Daoy (cell line): ENCODE results near the gene RELN. TPM values are rescaled to one million over a fixed set of nuclear protein-coding genes. Genes with fewer than 3 reads are reported as not detected.
"Not testable (repeated sequence)": the region's sequence is repeated elsewhere in the genome, so short reads cannot be mapped to it uniquely, and the experiment has no call there.

Experiments
- DNase-seq: peaks from one replicate; pipeline ENCODE4 v3.0.0-alpha.2; 2015; ENCODE audit warnings: low read depth
- total RNA-seq: library from RNA; depleted of rRNA; stranded (reverse); fragments of >200 nt; shearing (Covaris generic); gene quantifications from 2 replicates; pipeline ENCODE4 v1.2.3, GENCODE V29; 2014

The RELN gene
- total RNA-seq, 1 experiment from 2014 or later: 1.7 TPM

DNA sequence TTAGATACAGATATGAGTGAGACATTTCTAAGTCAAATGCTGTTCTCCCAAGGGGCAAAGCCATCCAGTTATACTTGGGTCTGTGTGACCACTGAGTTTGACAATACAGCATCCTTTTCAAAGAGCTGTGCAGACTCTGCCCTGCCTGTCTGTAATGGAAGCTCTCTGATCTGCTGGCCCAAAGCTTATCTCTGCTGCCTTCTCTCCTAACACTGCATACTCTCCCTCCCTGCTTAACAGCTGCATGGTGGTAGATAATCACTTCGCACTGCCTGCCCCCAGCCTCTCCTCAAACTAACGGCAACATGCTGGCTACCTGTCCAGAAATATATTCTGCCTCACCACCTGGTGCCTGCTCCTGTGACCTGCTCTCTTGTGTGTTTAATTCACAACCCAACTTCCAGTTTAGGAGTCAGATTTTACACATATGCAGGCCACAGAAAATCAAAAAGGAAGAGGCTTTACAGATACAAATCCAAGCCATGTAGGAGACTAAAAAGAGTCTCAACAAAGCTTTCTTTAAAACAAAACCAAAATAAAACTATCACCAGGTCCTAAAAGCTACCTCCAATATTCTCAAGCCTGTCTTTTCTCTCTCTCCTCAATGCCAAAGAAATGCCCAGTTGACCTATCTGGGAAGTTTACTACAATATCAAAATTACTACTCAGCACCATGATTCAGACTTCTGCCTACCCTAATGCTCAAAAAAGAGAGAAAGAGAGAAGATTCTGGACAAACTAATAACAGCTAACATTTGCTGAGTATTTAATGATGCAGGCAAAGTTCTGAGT lies 145.6 kb downstream of the RELN start:
- no peak for DNase-seq

GRCh38 chr7:103833401-103833800 lies 156.1 kb downstream of the RELN start:
- peak; percentile 36 for DNase-seq

GRCh38 chr7:103832438-103832837 lies 157.0 kb downstream of the RELN start:
- no peak for DNase-seq

DNA sequence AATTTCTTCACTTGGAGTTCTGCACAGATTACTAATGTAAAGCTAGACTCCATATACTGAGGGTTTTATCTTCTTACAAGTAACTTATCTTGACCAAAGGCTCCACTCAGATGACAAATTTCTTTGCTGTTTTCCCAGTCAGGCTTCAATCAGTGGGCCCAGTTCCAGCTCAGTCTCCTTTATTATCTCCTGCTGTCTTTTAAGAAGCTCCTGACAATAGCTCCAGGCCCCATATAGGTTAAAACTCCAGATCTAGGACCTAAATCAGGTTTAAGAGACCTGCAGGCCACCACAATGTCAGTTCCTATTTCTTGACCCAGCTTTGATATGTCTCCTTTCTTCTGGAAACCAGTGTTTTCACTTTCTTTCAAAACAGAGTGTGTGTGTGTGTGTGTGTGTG lies 165.2 kb downstream of the RELN start:
- no peak for DNase-seq

DNA sequence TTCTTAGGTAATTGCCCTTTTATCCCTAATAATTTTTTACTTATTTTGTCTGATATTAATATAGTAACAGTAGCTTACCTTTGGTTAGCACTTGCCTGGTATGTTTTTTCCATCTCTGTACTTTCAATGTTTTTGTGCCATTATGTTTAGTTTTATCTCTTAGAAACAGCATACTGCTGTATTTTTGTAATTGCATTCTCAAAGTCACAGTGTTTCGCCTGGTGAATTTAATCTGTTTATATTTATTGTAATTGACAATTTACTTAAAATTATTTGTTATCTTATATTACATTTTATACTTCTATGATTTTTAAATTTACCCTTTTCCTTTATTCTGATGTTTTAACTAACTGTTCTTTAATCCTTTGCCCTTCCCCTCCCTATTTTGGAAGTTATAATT lies 166.4 kb downstream of the RELN start:
- DNase-seq: no peak

GRCh38 chr7:103821092-103821491 lies 168.4 kb downstream of the RELN start:
- no peak for DNase-seq

- DNase-seq: not testable (repeated sequence)
Measured at GRCh38 chr7:103815972-103816371, 173.5 kb downstream of the RELN start.

DNA sequence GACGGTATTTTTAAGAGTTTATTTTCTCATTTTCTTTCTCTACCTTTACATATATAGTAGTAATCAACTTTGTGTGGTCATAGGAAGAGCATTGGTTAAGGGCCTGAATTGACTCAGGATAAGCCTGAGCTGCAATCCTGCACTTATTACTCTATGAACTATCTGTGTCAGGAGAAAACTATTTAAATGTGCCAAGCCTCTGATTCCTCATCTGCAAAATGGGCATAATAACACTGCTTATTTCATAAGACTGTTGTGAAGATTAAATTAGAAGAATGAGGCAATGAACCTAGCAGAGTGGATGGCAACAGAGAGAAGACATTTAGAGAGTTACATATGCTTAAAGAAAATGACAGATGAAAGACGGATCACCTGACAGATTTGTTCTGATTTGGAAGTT lies 175.5 kb downstream of the RELN start:
- no peak for DNase-seq

DNA sequence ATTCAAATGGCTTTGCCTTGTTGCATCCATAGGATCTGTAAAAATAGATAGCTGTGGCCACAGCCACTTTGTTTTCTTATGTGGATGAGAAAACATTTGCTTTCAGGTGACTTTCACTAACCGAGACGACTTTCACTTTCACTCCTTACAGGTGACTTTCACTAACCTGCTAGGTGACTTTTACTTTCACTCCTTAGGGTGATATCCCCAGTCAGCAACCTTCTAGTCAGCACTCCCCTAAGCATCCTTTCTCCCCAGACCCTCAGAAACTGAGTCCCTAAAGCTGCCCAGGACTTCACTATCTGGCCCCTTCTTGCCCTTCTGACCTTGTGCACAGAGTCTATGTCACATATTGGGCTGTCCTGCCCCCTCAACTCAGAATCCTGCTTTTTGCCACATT lies 177.5 kb downstream of the RELN start:
- DNase-seq: no peak

DNA sequence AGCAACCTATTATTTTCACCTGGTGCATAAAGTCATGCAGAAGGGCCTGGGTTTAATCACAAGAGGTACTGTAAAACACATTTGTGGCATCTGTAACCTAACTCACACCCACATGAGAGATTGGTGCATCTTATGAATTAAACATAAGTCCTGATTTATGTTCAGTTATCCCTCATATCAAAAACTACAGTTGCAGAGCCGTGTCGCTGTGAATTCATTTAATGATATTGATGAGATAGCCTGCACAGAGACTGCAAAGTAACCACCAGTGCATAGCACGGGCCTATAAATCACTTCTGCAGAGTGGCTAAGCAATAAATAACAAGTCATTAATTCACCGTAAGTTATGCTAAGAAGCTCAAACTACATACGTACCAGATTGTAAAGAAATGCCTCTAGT lies 178.2 kb downstream of the RELN start:
- DNase-seq: no peak

DNA sequence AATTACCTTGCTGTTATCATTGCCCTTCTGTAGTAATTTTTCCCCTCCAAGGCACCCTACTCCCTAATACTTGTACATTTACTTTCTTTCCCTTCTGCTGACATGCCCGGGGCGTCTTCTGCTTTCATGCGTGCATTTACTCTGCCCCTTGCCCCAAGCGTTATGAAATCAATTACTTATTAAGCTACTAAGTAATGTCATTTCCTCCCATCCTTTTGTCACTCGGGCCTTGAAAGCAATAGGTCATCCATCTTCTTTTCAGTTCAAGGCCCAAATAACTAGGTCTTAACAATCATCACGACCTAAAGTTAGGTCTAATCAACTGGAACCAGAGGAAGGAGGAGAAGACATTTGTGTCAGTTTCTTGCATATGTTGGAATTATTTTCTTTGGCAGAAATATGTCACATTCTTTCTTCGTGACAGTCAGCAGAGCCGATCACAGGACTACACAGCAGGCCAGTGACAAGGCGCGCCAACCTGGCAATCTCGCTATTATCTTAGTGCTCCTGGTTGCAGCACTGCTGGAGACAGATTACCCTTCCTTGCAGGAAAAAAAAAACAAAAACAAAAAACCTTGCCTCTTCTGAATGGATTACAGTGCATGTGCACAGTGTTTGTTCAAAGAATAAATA lies 179.2 kb downstream of the RELN start:
- DNase-seq: no peak

- no peak for DNase-seq
Measured at GRCh38 chr7:103809229-103809994, 180.0 kb downstream of the RELN start.

- DNase-seq: no peak
Measured at GRCh38 chr7:103805346-103805745, 184.1 kb downstream of the RELN start.

GRCh38 chr7:103803631-103804030 lies 185.8 kb downstream of the RELN start:
- DNase-seq: no peak

GRCh38 chr7:103799298-103799697 lies 190.2 kb downstream of the RELN start:
- DNase-seq: no peak

- DNase-seq: no peak
Measured at GRCh38 chr7:103797647-103798307, 191.7 kb downstream of the RELN start.

DNA sequence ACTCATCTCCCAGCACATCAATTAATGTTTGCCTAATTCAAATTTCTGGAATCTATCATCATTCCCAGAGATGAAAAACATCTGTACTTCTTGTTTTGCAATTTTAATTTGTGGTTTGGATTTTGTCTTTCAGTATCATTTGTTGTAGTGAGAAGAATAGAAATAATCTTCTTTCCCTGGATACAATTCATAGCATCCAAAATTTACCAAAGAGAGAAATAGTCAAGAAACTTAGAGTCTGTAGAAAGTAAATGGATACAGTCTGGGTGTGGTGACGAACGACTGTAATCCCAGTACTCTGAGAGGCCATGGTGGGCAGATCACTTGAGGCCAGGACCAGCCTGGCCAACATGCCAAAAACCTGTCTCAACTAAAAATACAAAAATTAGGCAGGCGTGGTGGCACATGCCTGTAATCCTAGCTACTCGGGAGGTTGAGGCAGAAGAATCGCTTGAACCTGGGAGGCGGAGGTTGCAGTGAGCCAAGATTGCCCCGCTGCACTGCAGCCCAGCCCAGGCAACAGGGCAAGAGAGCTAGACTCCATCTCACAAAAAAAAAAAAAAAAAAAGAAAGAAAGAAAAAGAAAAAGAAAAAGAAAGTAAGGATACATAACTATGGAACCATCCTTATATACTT lies 193.0 kb downstream of the RELN start:
- no peak for DNase-seq

DNA sequence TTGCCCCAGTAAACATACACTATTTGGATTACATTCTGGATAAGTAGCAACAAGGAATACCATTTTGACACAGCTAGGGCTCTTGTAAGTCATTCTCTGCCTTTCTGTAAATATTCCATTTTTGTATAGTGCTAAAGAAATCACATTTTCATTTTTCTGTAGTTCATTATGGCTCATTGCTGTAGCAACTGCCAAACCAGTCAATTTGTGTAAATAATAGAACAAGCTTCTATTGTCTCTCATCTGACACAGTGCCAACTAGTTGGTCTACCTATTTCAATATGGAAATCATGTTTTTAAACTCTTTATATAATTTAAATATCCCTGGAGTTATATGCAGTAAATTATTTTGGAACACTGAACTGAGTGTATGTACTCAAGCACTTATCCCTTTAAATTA lies 193.7 kb downstream of the RELN start:
- DNase-seq: no peak

DNA sequence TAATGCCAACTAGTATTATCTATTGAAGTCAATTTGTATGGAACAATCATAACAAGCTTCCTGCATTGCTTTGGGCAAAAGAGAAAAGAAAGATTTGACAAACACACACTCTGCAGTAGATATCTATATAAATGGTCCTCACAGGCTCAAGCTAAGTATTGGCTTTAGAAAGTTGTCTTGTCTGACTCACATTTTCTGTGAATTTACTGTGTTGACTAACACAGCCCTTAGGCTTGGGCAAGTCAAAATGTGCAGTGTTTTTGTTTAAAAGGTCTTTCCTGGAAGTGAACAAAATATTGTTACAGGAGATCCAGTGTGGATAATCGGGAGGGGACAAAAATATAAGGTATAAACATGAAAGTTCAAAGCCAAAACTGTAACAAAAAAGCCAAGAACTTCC lies 194.4 kb downstream of the RELN start:
- no peak for DNase-seq

GRCh38 chr7:103794424-103794823 lies 195.0 kb downstream of the RELN start:
- DNase-seq: no peak

DNA sequence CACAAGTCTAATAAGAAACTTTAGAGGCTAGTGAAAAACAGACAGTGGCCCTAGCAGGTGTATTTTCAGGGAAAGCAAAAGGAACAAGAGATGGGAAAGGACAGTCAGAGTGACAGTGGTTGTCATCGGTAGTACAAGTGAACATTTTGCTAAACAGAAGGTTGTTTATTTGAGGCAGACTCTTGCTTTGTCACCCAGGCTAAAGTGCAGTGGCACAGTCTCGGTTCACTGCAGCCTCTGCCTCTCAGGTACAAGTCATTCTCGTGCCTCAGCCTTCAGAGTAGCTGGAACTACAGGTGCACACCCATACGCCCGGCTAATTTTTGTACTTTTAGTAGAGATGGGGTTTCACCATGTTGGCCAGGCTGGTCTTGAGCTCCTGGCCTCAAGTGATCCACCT lies 195.8 kb downstream of the RELN start:
- no peak for DNase-seq

DNA sequence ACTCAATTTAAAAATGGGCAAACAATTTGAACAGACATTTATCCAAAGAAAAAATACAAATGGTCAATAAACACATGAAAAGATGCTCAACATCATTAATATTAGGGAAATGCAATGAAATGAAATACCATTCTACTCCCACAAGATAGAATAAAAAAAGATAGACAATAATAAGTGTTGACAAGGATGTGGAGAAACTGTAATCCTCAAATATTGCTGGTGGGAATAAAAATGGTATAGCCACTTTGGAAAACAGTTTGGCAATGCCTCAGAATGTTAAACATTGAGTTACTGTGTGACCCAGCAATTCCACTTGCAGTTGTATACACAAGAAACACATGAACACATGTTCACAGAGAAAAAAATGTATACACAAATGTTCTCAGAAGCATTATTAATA lies 197.6 kb downstream of the RELN start:
- DNase-seq: no peak
